Kidney tubule cell (primary cell): ENCODE data around the gene CTDSP2.
"Not testable (repeated sequence)": the region's sequence is repeated elsewhere in the genome, so short reads cannot be mapped to it uniquely, and the experiment has no call there.

Experiments used
- DNase-seq: peaks from one replicate; pipeline ENCODE4 v3.0.0-alpha.2; 2018; ENCODE audit warnings: low spot score

CTDSP2 gene

GRCh38 chr12:57782243-57782607 is 64.3 kb downstream of the CTDSP2 start:
- no peak for DNase-seq

GRCh38 chr12:57781801-57782200 is 64.7 kb downstream of the CTDSP2 start:
- no peak for DNase-seq

GRCh38 chr12:57781244-57781643 is 65.3 kb downstream of the CTDSP2 start:
- DNase-seq = no peak

GRCh38 chr12:57780284-57780897 is 66.1 kb downstream of the CTDSP2 start:
- no peak for DNase-seq

GRCh38 chr12:57779736-57780135 is 66.8 kb downstream of the CTDSP2 start:
- DNase-seq = no peak

- DNase-seq = no peak
Observed at GRCh38 chr12:57777911-57778310, 68.6 kb downstream of the CTDSP2 start.

GRCh38 chr12:57777367-57777766 is 69.2 kb downstream of the CTDSP2 start:
- DNase-seq = no peak

- DNase-seq = no peak
Observed at GRCh38 chr12:57776247-57776587, 70.3 kb downstream of the CTDSP2 start.

GRCh38 chr12:57775563-57776246 is 70.8 kb downstream of the CTDSP2 start:
- no peak for DNase-seq

- DNase-seq = no peak
Observed at GRCh38 chr12:57775044-57775443, 71.5 kb downstream of the CTDSP2 start.

- DNase-seq = not testable (repeated sequence)
Observed at GRCh38 chr12:57774634-57775033, 71.9 kb downstream of the CTDSP2 start.

- peak; percentile 66 for DNase-seq
Observed at GRCh38 chr12:57772429-57773322, 73.9 kb downstream of the CTDSP2 start, which contains the start of gene EEF1AKMT3. TSS of gene EEF1AKMT3 (plus strand) at chr12:57772614. CDS start at chr12:57772725, 111 bp downstream.

GRCh38 chr12:57771873-57772428 is 74.6 kb downstream of the CTDSP2 start, which contains the start of gene METTL1:
TSS of gene METTL1 (minus strand) at chr12:57772105. CDS start at chr12:57772083, 22 bp downstream.
- DNase-seq = peak; percentile 96

- DNase-seq = peak; percentile 87
Observed at GRCh38 chr12:57771236-57771872, 75.2 kb downstream of the CTDSP2 start.

- no peak for DNase-seq
Observed at GRCh38 chr12:57770734-57771133, 75.8 kb downstream of the CTDSP2 start.
